Activated B cell treated with CpG ODN at 0.5 μM for 24 hours (primary cell): ENCODE measurements around the gene CYREN. TPM values are rescaled to one million over a fixed set of nuclear protein-coding genes. Genes with fewer than 3 reads are reported as not detected.
A peak's percentile ranks its signal among the peaks of the same experiment; 100 is the strongest.

Source experiments
- ATAC-seq: fragments of 200-7000 bp; cut with Tn5 transposase; one replicate; pipeline ENCODE4 v1.10.0; 2021; ENCODE audit warnings: low read depth, mild to moderate bottlenecking, moderate library complexity
- CTCF ChIA-PET: fragments of 350-600 bp; sonication (Branson Sonifier 250); formaldehyde crosslinking; loops from one replicate; lab custom pipeline; 2021; ENCODE audit warnings: antibody characterized with exemption; lab: Charles Lee
- POLR2A ChIA-PET: fragments of 350-600 bp; sonication (Branson Sonifier 250); formaldehyde crosslinking; loops from one replicate; lab custom pipeline; 2021; ENCODE audit warnings: antibody characterized with exemption; lab: Charles Lee
- DNase-seq: peaks from one replicate; pipeline ENCODE4 v3.0.0; 2022
- H3K27ac Mint-ChIP-seq: one replicate; pipeline ENCODE4 v1.8.0; 2020; ENCODE audit warnings: mixed read lengths
- H3K27me3 Mint-ChIP-seq: one replicate; pipeline ENCODE4 v1.8.0; 2021; ENCODE audit warnings: mixed read lengths
- H3K36me3 Mint-ChIP-seq: one replicate; pipeline ENCODE4 v1.8.0; 2021; ENCODE audit warnings: low read depth, mixed read lengths
- H3K4me1 Mint-ChIP-seq: one replicate; pipeline ENCODE4 v1.8.0; 2021; ENCODE audit warnings: mixed read lengths
- H3K4me3 Mint-ChIP-seq: one replicate; pipeline ENCODE4 v1.8.0; 2020; ENCODE audit warnings: mild to moderate bottlenecking, mixed read lengths
- H3K9me3 Mint-ChIP-seq: one replicate; pipeline ENCODE4 v1.8.0; 2020; ENCODE audit warnings: mixed read lengths
- CTCF ChIP-seq: fragments of 200-600 bp; IDR thresholded peaks from one replicate; pipeline ENCODE4 v1.8.0; 2022; ENCODE audit warnings: antibody characterized with exemption, mild to moderate bottlenecking
- intact Hi-C: fragments of 100-400 bp; cut with micrococcal nuclease; formaldehyde crosslinking; loops from one replicate; pipeline ENCODE4 v1.15.1; 2024
- total RNA-seq: library from RNA; stranded (reverse); gene quantifications from 2 replicates; pipeline ENCODE4 v1.2.3, GENCODE V29; 2022

The CYREN gene
- total RNA-seq, 1 donor from 2014 or later: 79.3 TPM

DNA sequence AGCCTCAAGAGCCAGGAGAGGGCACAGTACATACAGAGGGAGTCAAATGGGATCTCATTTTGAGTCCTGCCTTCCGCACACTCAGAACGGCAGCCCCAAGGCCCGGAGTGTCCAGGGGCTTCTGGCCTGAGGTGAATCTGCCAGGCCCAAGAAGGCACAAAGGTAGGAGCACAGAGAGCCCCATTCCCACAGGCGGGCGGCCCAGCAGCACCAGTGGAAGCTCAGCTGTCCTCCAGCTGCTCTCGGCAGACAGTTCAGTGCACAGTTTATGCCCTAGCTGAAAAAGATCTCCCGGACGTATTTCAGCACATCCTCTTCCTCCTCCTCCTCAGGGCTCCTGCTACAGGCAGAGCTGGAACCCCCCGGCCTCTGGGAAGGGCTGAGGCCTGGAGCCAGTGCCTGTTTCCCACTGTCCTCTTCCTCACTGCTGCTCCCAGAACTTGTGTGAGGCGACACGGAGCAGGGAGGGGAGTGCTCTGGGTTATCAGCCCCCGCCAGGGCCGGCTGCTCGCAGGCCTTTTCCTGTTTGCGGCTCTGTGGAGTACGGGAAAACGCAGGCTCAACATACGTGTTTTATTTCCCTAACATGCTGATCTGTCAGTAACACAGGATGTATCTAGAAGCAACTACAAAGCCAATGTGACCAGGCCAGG is 4.0 kb downstream of the CYREN start:
- H3K9me3 Mint-ChIP-seq: peaks cover 5% of the 10 kb centered on the region
- peaks cover 62% of the 10 kb centered on the region for H3K4me1 Mint-ChIP-seq
- no peak overlapping the region for H3K4me3 Mint-ChIP-seq
- ATAC-seq (no peak), DNase-seq (no peak)
- peak overlapping the region; percentile 50 for H3K27ac Mint-ChIP-seq
- no peak for TF ChIP-seq CTCF
- CTCF ChIA-PET: interaction anchor here (1.1 to 2.0 kb wide), 2 partner anchors 180 to 521 kb away, joined by 3 to 6 read pairs; partner anchors contain the start of gene AGBL3
- POLR2A ChIA-PET: interaction anchor here (1.2 to 6.0 kb wide), 4 partner anchors 12 to 45 kb away, joined by 3 to 125 read pairs (median 58); partner anchors contain the start of genes TMEM140 and WDR91
- peaks cover 73% of the 10 kb centered on the region for H3K36me3 Mint-ChIP-seq
- H3K27me3 Mint-ChIP-seq: no peaks in the 10 kb centered on the region
- intact Hi-C loops: no loop called here

GRCh38 chr7:135165862-135166261 is 4.6 kb downstream of the CYREN start:
- CTCF ChIA-PET: interaction anchor here (1.1 to 2.0 kb wide), 2 partner anchors 179 to 520 kb away, joined by 3 to 6 read pairs; partner anchors contain the start of gene AGBL3

GRCh38 chr7:135164357-135165061 is 6.0 kb downstream of the CYREN start:
- TF ChIP-seq CTCF: no peak
- peaks cover 81% of the 10 kb centered on the region for H3K36me3 Mint-ChIP-seq
- DNase-seq: no peak
- H3K4me3 Mint-ChIP-seq: no peak overlapping the region
- peak overlapping the region; percentile 75 for H3K27ac Mint-ChIP-seq
- H3K9me3 Mint-ChIP-seq: peaks cover 5% of the 10 kb centered on the region
- peaks cover 72% of the 10 kb centered on the region for H3K4me1 Mint-ChIP-seq
- intact Hi-C loops: loop anchor here (5.0 kb wide), 1 partner anchor 707 kb away; the partner anchor contains the start of gene AKR1B1
- ChIA-PET CTCF (interaction anchor here (1.1 to 1.5 kb wide), 2 partner anchors 25 to 110 kb away, joined by 3 to 4 read pairs; no protein-coding TSS in a partner anchor), POLR2A (interaction anchor here (0.6 to 6.0 kb wide), 5 partner anchors 16 to 463 kb away, joined by 3 to 119 read pairs (median 5); partner anchors contain the start of genes AGBL3, TMEM140 and WDR91)
- H3K27me3 Mint-ChIP-seq: no peaks in the 10 kb centered on the region
- ATAC-seq: no peak

More at GRCh38 chr7:135165862-135166261, 4.6 kb downstream of the CYREN start:
- DNase-seq: no peak
- Mint-ChIP-seq H3K27ac (no peak overlapping the region), H3K27me3 (no peaks in the 10 kb centered on the region), H3K36me3 (peaks cover 78% of the 10 kb centered on the region), H3K4me1 (peaks cover 65% of the 10 kb centered on the region), H3K9me3 (peaks cover 5% of the 10 kb centered on the region), H3K4me3 (no peak overlapping the region)
- intact Hi-C loops: no loop called here
- no peak for TF ChIP-seq CTCF
- POLR2A ChIA-PET: interaction anchor here (1.2 to 1.6 kb wide), 2 partner anchors 13 to 45 kb away, joined by 3 to 4 read pairs; partner anchors contain the start of gene WDR91
- ATAC-seq: no peak

DNA sequence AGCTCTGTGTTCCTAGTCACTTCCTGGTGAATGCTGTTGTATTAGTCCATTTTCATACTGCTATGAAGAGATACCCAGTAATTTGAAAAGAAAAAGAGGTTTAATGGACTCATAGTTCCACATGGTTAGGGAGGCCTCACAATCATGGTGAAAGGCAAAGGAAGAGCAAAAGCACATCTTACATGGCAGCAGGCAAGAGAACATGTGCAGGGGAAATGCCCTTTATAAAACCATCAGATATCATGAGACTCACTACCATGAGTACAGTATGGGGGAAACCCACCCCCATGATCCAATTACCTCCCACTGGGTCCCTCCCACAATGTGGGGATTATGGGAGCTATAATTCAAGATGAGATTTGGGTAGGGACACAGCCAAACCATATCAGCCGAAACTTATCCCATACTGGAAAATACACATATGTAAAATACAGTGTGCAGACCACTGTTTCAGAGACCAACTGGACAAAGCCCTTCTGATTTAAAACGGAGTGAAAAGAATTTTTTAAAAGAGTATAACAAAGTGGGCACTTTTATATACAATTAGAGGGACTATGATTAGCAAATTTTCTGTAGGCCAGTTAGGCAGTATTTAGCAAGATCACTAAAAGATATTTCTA is 8.0 kb downstream of the CYREN start:
- ChIA-PET POLR2A (interaction anchor here (1.0 to 6.4 kb wide), 4 partner anchors 8 to 176 kb away, joined by 3 to 119 read pairs (median 48); partner anchors contain the start of genes AGBL3, CYREN and TMEM140), CTCF (interaction anchor here (4.9 kb wide), 1 partner anchor 7 kb away, joined by 36 read pairs; the partner anchor contains the start of gene CYREN)
- Mint-ChIP-seq H3K9me3 (peaks cover 5% of the 10 kb centered on the region), H3K27ac (peak overlapping the region; percentile 93), H3K4me3 (no peak overlapping the region), H3K27me3 (no peaks in the 10 kb centered on the region), H3K36me3 (peaks cover 76% of the 10 kb centered on the region), H3K4me1 (peaks cover 68% of the 10 kb centered on the region)
- no peak for TF ChIP-seq CTCF
- intact Hi-C loops: loop anchor here (5.0 kb wide), 1 partner anchor 705 kb away; the partner anchor contains the start of gene AKR1B1
- DNase-seq (no peak), ATAC-seq (no peak)
